SK-N-SH (cell line): Measurements from ENCODE around the gene DLX4. TPM values are rescaled to one million over a fixed set of nuclear protein-coding genes. Genes with fewer than 3 reads are reported as not detected.

Source experiments
- CTCF ChIA-PET: fragments of 300-600, 350-600 bp; formaldehyde crosslinking; extraction: SDS; loops from one replicate; lab custom pipeline; 2021; lab: Yijun Ruan, JAX
- POLR2A ChIA-PET: fragments of 350-600 bp; sonication (Branson Sonifier 250); formaldehyde crosslinking; extraction: SDS; loops from one replicate; lab custom pipeline; 2020; ENCODE audit warnings: antibody characterized with exemption, inconsistent platforms; lab: Yijun Ruan, JAX
- DNase-seq: peaks from one replicate; pipeline ENCODE4 v3.0.0; 2012
- H2AFZ ChIP-seq: fragments of 200-600 bp; sonication (generic); 2 replicates; pipeline ENCODE4 v1.8.1; 2016; ENCODE audit warnings: antibody characterized with exemption, mild to moderate bottlenecking, low read depth
- H3F3A ChIP-seq: fragments of 200-600 bp; sonication (generic); replicated peaks from 2 replicates; pipeline ENCODE3; 2016; ENCODE audit warnings: antibody characterized with exemption, mild to moderate bottlenecking; ENCODE audit not compliant: insufficient read depth
- H3K27ac ChIP-seq, 2 experiments: fragments of 200-500 bp in 1 of 2; fragments of 200-600 bp in 1 of 2; sonication (Bioruptor generic) in 1 of 2; sonication (generic), shearing (Covaris generic) in 1 of 2; 2 replicates each; pipeline versions ENCODE4 v1.5.1 to v1.6.1; 2014 to 2016; ENCODE audit warnings: low read depth in 2 of 2, inconsistent platforms in 1 of 2, low read length in 1 of 2, mild to moderate bottlenecking in 1 of 2, mixed read lengths in 1 of 2
- H3K27me3 ChIP-seq: fragments of 200-600 bp; sonication (generic), shearing (Covaris generic); 2 replicates; pipeline ENCODE4 v1.6.1; 2016; ENCODE audit warnings: mixed run types; ENCODE audit not compliant: insufficient read depth
- H3K36me3 ChIP-seq, 2 experiments: fragments of 200-500 bp in 1 of 2; fragments of 200-600 bp in 1 of 2; sonication (Bioruptor generic) in 1 of 2; sonication (generic) in 1 of 2; replicated peaks in 1 of 2; 2 replicates each; pipeline versions ENCODE3 to v1.5.1; 2014 to 2016; ENCODE audit warnings: low read length in 1 of 2, mild to moderate bottlenecking in 1 of 2; ENCODE audit not compliant: insufficient read depth in 2 of 2, control insufficient read depth in 1 of 2
- H3K4me1 ChIP-seq, 2 experiments: fragments of 200-500 bp in 1 of 2; fragments of 200-600 bp in 1 of 2; sonication (Bioruptor generic) in 1 of 2; sonication (generic), shearing (Covaris generic) in 1 of 2; 2 replicates each; pipeline versions ENCODE4 v1.5.1 to v1.6.1; 2014 to 2016; ENCODE audit warnings: low read depth in 1 of 2, low read length in 1 of 2, mixed run types in 1 of 2; ENCODE audit not compliant: insufficient read depth in 2 of 2, control insufficient read depth in 1 of 2
- H3K4me2 ChIP-seq: fragments of 200-600 bp; sonication (generic), shearing (Covaris generic); 2 replicates; pipeline ENCODE4 v1.6.1; 2017; ENCODE audit warnings: mixed run types
- H3K4me3 ChIP-seq, 2 experiments: fragments of 200-500 bp in 1 of 2; fragments of 200-600 bp in 1 of 2; sonication (Bioruptor generic) in 1 of 2; sonication (generic), shearing (Covaris generic) in 1 of 2; 2 replicates each; pipeline versions ENCODE4 v1.5.1 to v1.8.1; 2014 to 2016; ENCODE audit warnings: low read depth in 2 of 2, inconsistent platforms in 1 of 2, low read length in 1 of 2, mild to moderate bottlenecking in 1 of 2, mixed read lengths in 1 of 2, moderate library complexity in 1 of 2
- H3K79me2 ChIP-seq: fragments of 200-600 bp; sonication (generic); 2 replicates; pipeline ENCODE4 v1.8.1; 2017; ENCODE audit warnings: mild to moderate bottlenecking; ENCODE audit not compliant: insufficient read depth
- H3K9ac ChIP-seq: fragments of 200-600 bp; sonication (generic); 2 replicates; pipeline ENCODE4 v1.6.1; 2017; ENCODE audit warnings: mixed run types
- H3K9me2 ChIP-seq: fragments of 200-600 bp; sonication (generic); 2 replicates; pipeline ENCODE4 v1.6.1; 2017; ENCODE audit warnings: mixed run types
- H3K9me3 ChIP-seq: fragments of 200-600 bp; sonication (generic); 2 replicates; pipeline ENCODE4 v1.6.1; 2017; ENCODE audit warnings: mixed run types, mild to moderate bottlenecking, moderate library complexity
- H4K20me1 ChIP-seq: fragments of 200-600 bp; sonication (generic); 2 replicates; pipeline ENCODE4 v1.6.1; 2017; ENCODE audit warnings: mild to moderate bottlenecking, mixed run types; ENCODE audit not compliant: insufficient read depth
- FOXM1 ChIP-seq: IDR thresholded peaks from 2 replicates; pipeline ENCODE4 v1.4.0; 2012; ENCODE audit warnings: low read depth, mild to moderate bottlenecking
- GABPA ChIP-seq: IDR thresholded peaks from 2 replicates; pipeline ENCODE4 v1.4.0; 2012; ENCODE audit warnings: low read depth, mild to moderate bottlenecking
- JUND ChIP-seq: IDR thresholded peaks from 2 replicates; pipeline ENCODE4 v1.4.0; 2012
- MXI1 ChIP-seq: IDR thresholded peaks from 2 replicates; pipeline ENCODE4 v1.6.1; 2012; ENCODE audit warnings: mild to moderate bottlenecking, low read depth, low read length, improper control_type of control experiment
- NFIC ChIP-seq: IDR thresholded peaks from 2 replicates; pipeline ENCODE4 v1.4.0; 2012; ENCODE audit warnings: borderline replicate concordance
- RAD21 ChIP-seq: IDR thresholded peaks from 2 replicates; pipeline ENCODE4 v1.6.1; 2012; ENCODE audit warnings: mild to moderate bottlenecking, low read length
- RCOR1 ChIP-seq: fragments of 150-350 bp; IDR thresholded peaks from 2 replicates; pipeline ENCODE4 v1.6.1; 2017; ENCODE audit warnings: antibody characterized with exemption, low read length
- RFX5 ChIP-seq: IDR thresholded peaks from 2 replicates; pipeline ENCODE4 v1.6.1; 2012; ENCODE audit warnings: mild to moderate bottlenecking, improper control_type of control experiment, low read length
- WGBS: methylation state at CpG from one replicate; pipeline ENCODE4 v1.1.6; 2017; ENCODE audit warnings: low lambda C conversion rate; 5-methylcytosine and 5-hydroxymethylcytosine counted together
- polyA plus RNA-seq, 3 experiments: library from polyadenylated mRNA; depleted of rRNA; stranded (reverse); fragments of >200 nt; gene quantifications; 2 replicates each; pipeline ENCODE4 v1.2.3, GENCODE V29; 2012
- TF ChIP-seq, protein P1 (sequence below): IDR thresholded peaks from 2 replicates; pipeline ENCODE4 v1.4.0; 2012; ENCODE audit warnings: low read depth, borderline replicate concordance
- TF ChIP-seq, protein P2 (sequence below): IDR thresholded peaks from 2 replicates; pipeline ENCODE4 v1.6.1; 2012; ENCODE audit warnings: mild to moderate bottlenecking, low read depth, low read length, moderate library complexity
- TF ChIP-seq, protein P3 (sequence below): fragments of 150-350 bp; IDR thresholded peaks from 2 replicates; pipeline ENCODE4 v1.6.1; 2016; ENCODE audit warnings: mild to moderate bottlenecking, low read depth, low read length
- TF ChIP-seq, protein P4 (sequence below): fragments of 150-350 bp; IDR thresholded peaks from 2 replicates; pipeline ENCODE4 v1.6.1; 2017; ENCODE audit warnings: antibody characterized with exemption, low read length, low read depth, borderline replicate concordance
- TF ChIP-seq, protein P5 (sequence below): IDR thresholded peaks from 2 replicates; pipeline ENCODE4; 2012

DLX4 gene
- polyA plus RNA-seq, 1 of the 3 experiments (the other 2 are of a cell fraction), result 0.10 TPM

DNA sequence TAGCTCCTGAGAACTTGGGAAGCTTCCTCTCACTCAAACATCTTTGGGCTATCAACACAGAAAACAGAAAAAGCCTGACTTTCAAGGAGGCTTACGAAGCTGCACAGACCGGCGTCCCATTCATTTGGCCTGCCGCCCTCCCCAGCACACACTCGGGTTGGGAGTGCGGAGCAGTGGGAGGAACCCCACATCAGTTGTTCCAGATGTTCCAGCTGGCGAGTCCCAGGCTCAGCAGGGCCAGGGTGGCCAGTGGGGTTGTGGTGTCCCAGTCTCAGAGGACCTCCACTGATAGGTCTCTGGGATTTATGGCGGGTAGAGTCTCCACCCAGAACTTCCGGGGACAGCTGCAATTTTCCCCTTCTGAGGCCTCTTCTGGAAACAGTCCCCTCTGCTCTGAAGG, 43.1 kb upstream of the DLX4 start (continued):
- TF ChIP-seq, protein P1, sequence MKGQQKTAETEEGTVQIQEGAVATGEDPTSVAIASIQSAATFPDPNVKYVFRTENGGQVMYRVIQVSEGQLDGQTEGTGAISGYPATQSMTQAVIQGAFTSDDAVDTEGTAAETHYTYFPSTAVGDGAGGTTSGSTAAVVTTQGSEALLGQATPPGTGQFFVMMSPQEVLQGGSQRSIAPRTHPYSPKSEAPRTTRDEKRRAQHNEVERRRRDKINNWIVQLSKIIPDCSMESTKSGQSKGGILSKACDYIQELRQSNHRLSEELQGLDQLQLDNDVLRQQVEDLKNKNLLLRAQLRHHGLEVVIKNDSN, result no peak
- TF ChIP-seq RFX5, result no peak

DNA sequence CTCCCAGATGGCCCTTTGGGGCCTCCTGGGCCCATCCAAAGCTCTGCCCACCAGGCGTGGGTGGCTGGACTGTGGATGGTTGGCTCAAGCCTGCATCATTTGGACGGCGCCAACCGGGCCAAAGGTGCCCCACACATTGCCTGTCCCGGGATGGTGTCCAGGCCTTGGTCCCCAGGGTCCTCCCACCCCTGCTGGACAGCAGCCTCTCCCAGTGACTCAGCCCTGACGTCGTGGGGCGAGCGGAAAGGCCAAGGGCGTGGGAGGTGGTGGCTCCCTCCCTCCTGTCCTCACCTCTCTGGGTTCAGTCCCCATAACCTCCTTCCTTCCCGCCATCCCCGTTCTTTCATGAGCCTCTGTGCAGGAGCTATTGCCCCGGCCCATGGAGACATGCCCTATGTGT, 42.1 kb upstream of the DLX4 start:
- CTCF ChIA-PET, result interaction anchor here (0.9 to 21.8 kb wide), 11 partner anchors 10 to 167 kb away, joined by 3 to 258 read pairs (median 5); no protein-coding TSS in a partner anchor

DNA sequence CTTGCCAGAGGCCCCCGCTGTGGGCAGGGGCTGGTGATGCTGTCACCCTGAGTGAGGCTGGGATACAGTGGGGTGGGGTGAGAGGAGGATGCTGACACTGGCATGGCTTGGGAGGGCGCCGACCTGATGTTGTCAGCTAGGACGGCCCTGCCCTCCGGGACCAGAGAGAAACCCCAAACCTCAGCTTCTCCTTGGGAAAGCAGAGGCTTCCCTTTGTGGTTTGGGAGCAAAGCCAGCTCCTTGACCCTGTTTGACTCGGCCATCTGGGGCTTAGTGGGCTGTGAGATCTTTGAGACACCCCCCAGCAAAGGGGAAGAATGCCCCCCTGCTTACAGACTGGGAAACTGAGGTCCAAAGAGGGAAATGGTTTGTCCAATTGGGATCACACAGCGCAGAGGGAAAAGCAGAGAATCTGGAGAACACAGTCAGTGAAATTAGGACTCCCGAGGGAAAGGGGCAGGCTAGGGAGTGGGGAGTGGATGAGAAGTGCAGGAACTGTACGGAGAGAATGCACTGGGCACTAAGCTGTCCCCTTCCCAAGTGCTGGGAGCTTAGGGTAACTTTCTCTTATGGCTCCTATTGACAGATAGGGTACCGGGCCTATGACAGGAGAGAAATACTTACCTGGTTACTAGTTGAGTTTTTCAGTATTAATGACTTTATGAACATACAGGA, 40.7 kb upstream of the DLX4 start:
- H3K27me3 ChIP-seq, result peaks cover 96% of the 10 kb centered on the region
- POLR2A ChIA-PET, result no interaction called here

More for the DNA sequence above, 42.1 kb upstream of the DLX4 start:
- POLR2A ChIA-PET, result no interaction called here
- Histone ChIP-seq H3K9me3 (no peaks in the 10 kb centered on the region), H3K4me1 (peaks cover 0 to 1% of the 10 kb centered on the region in 2 experiments; a peak in 1 of 4 replicates), H3K9me2 (no peaks in the 10 kb centered on the region), H3F3A (no peaks in the 10 kb centered on the region), H4K20me1 (0 out of 2 replicates have a peak, but pooled peaks cover 3% of the 10 kb centered on the region), H3K4me2 (no peak overlapping the region), H3K4me3 (no peak overlapping the region), H3K79me2 (no peaks in the 10 kb centered on the region), H3K27me3 (peaks cover 96% of the 10 kb centered on the region), H3K36me3 (no peaks in the 10 kb centered on the region), H3K27ac (no peak overlapping the region), H2AFZ (no peak overlapping the region), H3K9ac (no peak overlapping the region)
- 50% methylated on average over 9 of the region's 13 CpGs for WGBS
- no peak for DNase-seq
- TF ChIP-seq, protein P2, sequence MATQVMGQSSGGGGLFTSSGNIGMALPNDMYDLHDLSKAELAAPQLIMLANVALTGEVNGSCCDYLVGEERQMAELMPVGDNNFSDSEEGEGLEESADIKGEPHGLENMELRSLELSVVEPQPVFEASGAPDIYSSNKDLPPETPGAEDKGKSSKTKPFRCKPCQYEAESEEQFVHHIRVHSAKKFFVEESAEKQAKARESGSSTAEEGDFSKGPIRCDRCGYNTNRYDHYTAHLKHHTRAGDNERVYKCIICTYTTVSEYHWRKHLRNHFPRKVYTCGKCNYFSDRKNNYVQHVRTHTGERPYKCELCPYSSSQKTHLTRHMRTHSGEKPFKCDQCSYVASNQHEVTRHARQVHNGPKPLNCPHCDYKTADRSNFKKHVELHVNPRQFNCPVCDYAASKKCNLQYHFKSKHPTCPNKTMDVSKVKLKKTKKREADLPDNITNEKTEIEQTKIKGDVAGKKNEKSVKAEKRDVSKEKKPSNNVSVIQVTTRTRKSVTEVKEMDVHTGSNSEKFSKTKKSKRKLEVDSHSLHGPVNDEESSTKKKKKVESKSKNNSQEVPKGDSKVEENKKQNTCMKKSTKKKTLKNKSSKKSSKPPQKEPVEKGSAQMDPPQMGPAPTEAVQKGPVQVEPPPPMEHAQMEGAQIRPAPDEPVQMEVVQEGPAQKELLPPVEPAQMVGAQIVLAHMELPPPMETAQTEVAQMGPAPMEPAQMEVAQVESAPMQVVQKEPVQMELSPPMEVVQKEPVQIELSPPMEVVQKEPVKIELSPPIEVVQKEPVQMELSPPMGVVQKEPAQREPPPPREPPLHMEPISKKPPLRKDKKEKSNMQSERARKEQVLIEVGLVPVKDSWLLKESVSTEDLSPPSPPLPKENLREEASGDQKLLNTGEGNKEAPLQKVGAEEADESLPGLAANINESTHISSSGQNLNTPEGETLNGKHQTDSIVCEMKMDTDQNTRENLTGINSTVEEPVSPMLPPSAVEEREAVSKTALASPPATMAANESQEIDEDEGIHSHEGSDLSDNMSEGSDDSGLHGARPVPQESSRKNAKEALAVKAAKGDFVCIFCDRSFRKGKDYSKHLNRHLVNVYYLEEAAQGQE, result peak; percentile 70
- no peak for TF ChIP-seq NFIC

More for the DNA sequence above, 40.7 kb upstream of the DLX4 start:
- no peak for TF ChIP-seq RCOR1
- TF ChIP-seq FOXM1, result no peak
- TF ChIP-seq, protein P3, sequence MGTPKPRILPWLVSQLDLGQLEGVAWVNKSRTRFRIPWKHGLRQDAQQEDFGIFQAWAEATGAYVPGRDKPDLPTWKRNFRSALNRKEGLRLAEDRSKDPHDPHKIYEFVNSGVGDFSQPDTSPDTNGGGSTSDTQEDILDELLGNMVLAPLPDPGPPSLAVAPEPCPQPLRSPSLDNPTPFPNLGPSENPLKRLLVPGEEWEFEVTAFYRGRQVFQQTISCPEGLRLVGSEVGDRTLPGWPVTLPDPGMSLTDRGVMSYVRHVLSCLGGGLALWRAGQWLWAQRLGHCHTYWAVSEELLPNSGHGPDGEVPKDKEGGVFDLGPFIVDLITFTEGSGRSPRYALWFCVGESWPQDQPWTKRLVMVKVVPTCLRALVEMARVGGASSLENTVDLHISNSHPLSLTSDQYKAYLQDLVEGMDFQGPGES, result no peak
- TF ChIP-seq RFX5, result no peak
- no peak for TF ChIP-seq JUND
- TF ChIP-seq GABPA, result no peak
- TF ChIP-seq RAD21, result no peak
- TF ChIP-seq, protein P4, sequence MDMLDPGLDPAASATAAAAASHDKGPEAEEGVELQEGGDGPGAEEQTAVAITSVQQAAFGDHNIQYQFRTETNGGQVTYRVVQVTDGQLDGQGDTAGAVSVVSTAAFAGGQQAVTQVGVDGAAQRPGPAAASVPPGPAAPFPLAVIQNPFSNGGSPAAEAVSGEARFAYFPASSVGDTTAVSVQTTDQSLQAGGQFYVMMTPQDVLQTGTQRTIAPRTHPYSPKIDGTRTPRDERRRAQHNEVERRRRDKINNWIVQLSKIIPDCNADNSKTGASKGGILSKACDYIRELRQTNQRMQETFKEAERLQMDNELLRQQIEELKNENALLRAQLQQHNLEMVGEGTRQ, result no peak
- no peak for TF ChIP-seq MXI1
- TF ChIP-seq, protein P5, sequence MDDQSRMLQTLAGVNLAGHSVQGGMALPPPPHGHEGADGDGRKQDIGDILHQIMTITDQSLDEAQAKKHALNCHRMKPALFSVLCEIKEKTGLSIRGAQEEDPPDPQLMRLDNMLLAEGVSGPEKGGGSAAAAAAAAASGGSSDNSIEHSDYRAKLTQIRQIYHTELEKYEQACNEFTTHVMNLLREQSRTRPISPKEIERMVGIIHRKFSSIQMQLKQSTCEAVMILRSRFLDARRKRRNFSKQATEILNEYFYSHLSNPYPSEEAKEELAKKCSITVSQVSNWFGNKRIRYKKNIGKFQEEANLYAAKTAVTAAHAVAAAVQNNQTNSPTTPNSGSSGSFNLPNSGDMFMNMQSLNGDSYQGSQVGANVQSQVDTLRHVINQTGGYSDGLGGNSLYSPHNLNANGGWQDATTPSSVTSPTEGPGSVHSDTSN, result no peak
- TF ChIP-seq, protein P1, result no peak
- H3K36me3 ChIP-seq, result no peaks in the 10 kb centered on the region
- H3K9ac ChIP-seq, result no peak overlapping the region
- no peak overlapping the region for H3K4me2 ChIP-seq
- H3K9me3 ChIP-seq, result no peaks in the 10 kb centered on the region
- no peak overlapping the region for H2AFZ ChIP-seq
- 44% methylated on average over 9 of the region's 10 CpGs for WGBS
- 0 out of 2 replicates have a peak, but pooled peaks cover 3% of the 10 kb centered on the region for H4K20me1 ChIP-seq
- peaks cover 0 to 9% of the 10 kb centered on the region in 2 experiments; a peak in 1 of 4 replicates for H3K4me1 ChIP-seq
- no peak for DNase-seq
- CTCF ChIA-PET, result interaction anchor here (0.6 to 21.8 kb wide), 10 partner anchors 13 to 69 kb away, joined by 3 to 258 read pairs (median 5); no protein-coding TSS in a partner anchor
- H3F3A ChIP-seq, result no peaks in the 10 kb centered on the region
- H3K9me2 ChIP-seq, result no peaks in the 10 kb centered on the region
- no peak overlapping the region for H3K27ac ChIP-seq
- no peak overlapping the region for H3K4me3 ChIP-seq
- no peaks in the 10 kb centered on the region for H3K79me2 ChIP-seq
